Progenitor cell of endocrine pancreas (in vitro differentiated cells): ENCODE measurements around the gene PDP2. TPM values are rescaled to one million over a fixed set of nuclear protein-coding genes. Genes with fewer than 3 reads are reported as not detected.
A peak's percentile ranks its signal among the peaks of the same experiment; 100 is the strongest.

Experiments
- DNase-seq: peaks from one replicate; pipeline ENCODE4 v3.0.0; 2021; ENCODE audit warnings: low spot score; ENCODE audit not compliant: unreplicated experiment
- H3K27ac Mint-ChIP-seq: 2 replicates; pipeline ENCODE4 v1.8.0; 2021; ENCODE audit warnings: mild to moderate bottlenecking, moderate library complexity, mixed read lengths
- H3K27me3 Mint-ChIP-seq: 2 replicates; pipeline ENCODE4 v1.8.0; 2021; ENCODE audit warnings: mixed read lengths
- H3K36me3 Mint-ChIP-seq: 2 replicates; pipeline ENCODE4 v1.8.0; 2022; ENCODE audit warnings: mixed read lengths; ENCODE audit not compliant: insufficient read depth
- H3K4me1 Mint-ChIP-seq: 2 replicates; pipeline ENCODE4 v1.8.0; 2021; ENCODE audit warnings: low read depth, mixed read lengths
- H3K4me3 Mint-ChIP-seq: 2 replicates; pipeline ENCODE4 v1.8.0; 2021; ENCODE audit warnings: low read depth, mild to moderate bottlenecking, moderate library complexity, mixed read lengths
- H3K9me3 Mint-ChIP-seq: 2 replicates; pipeline ENCODE4 v1.8.0; 2021; ENCODE audit warnings: low read depth, mixed read lengths
- CTCF ChIP-seq: fragments of 200-600 bp; sonication (generic); IDR thresholded peaks from one replicate; pipeline ENCODE4 v1.5.0; 2021; ENCODE audit warnings: antibody characterized with exemption, mild to moderate bottlenecking; ENCODE audit not compliant: unreplicated experiment
- total RNA-seq: library from RNA; stranded (reverse); gene quantifications from 2 replicates; pipeline ENCODE4 v1.2.1, GENCODE V29; 2021

The PDP2 gene
- total RNA-seq, 1 donor from 2014 or later: 17.0 TPM

- no peaks in the 10 kb centered on the region for H3K36me3 Mint-ChIP-seq
- peaks cover 3% of the 10 kb centered on the region for H3K4me1 Mint-ChIP-seq
- TF ChIP-seq CTCF: no peak
- H3K9me3 Mint-ChIP-seq: no peaks in the 10 kb centered on the region
- no peak for DNase-seq
- H3K4me3 Mint-ChIP-seq: peak overlapping the region; percentile 42
- H3K27ac Mint-ChIP-seq: no peak overlapping the region
- H3K27me3 Mint-ChIP-seq: peaks cover 73% of the 10 kb centered on the region
Measured at GRCh38 chr16:66845080-66845410, 35.3 kb upstream of the PDP2 start.

- Mint-ChIP-seq H3K4me3 (no peak overlapping the region), H3K27ac (no peak overlapping the region), H3K36me3 (no peaks in the 10 kb centered on the region), H3K27me3 (peaks cover 71% of the 10 kb centered on the region), H3K9me3 (no peaks in the 10 kb centered on the region), H3K4me1 (peaks cover 3% of the 10 kb centered on the region)
- TF ChIP-seq CTCF: no peak
- no peak for DNase-seq
Measured at GRCh38 chr16:66845791-66846221, 34.5 kb upstream of the PDP2 start.

- no peaks in the 10 kb centered on the region for H3K9me3 Mint-ChIP-seq
- DNase-seq: no peak
- H3K4me3 Mint-ChIP-seq: no peak overlapping the region
- no peak for TF ChIP-seq CTCF
- no peaks in the 10 kb centered on the region for H3K36me3 Mint-ChIP-seq
- H3K27ac Mint-ChIP-seq: no peak overlapping the region
- H3K27me3 Mint-ChIP-seq: peaks cover 67% of the 10 kb centered on the region
- H3K4me1 Mint-ChIP-seq: peaks cover 3% of the 10 kb centered on the region
Measured at GRCh38 chr16:66846266-66846665, 34.0 kb upstream of the PDP2 start.

- Mint-ChIP-seq H3K27ac (no peak overlapping the region), H3K27me3 (peaks cover 66% of the 10 kb centered on the region), H3K4me1 (peaks cover 3% of the 10 kb centered on the region), H3K4me3 (no peak overlapping the region), H3K36me3 (no peaks in the 10 kb centered on the region), H3K9me3 (no peaks in the 10 kb centered on the region)
- TF ChIP-seq CTCF: no peak
- DNase-seq: no peak
Measured at GRCh38 chr16:66846831-66847230, 33.5 kb upstream of the PDP2 start.

- Mint-ChIP-seq H3K36me3 (no peaks in the 10 kb centered on the region), H3K4me3 (no peak overlapping the region), H3K9me3 (no peaks in the 10 kb centered on the region), H3K4me1 (peaks cover 3% of the 10 kb centered on the region), H3K27ac (no peak overlapping the region), H3K27me3 (peaks cover 62% of the 10 kb centered on the region)
- no peak for TF ChIP-seq CTCF
- DNase-seq: no peak
Measured at GRCh38 chr16:66847533-66848067, 32.7 kb upstream of the PDP2 start.
